Loucy (cell line): ENCODE results near the gene SENP7.
"Not testable (repeated sequence)": the region's sequence is repeated elsewhere in the genome, so short reads cannot be mapped to it uniquely, and the experiment has no call there.

ENCODE experiments used
- H2AFZ ChIP-seq: fragments of 200-600 bp; sonication (generic); 2 replicates; pipeline ENCODE4 v1.6.0; 2016; ENCODE audit warnings: antibody characterized with exemption, mild to moderate bottlenecking, low read length, moderate library complexity
- H3F3A ChIP-seq: fragments of 200-600 bp; 2 replicates; pipeline ENCODE4 v1.6.0; 2016; ENCODE audit warnings: antibody characterized with exemption, low read depth, mild to moderate bottlenecking
- H3K27me3 ChIP-seq: fragments of 200-600 bp; sonication (generic); 2 replicates; pipeline ENCODE4 v1.6.1; 2014; ENCODE audit warnings: low read length, mild to moderate bottlenecking; ENCODE audit not compliant: insufficient read depth, poor library complexity, severe bottlenecking
- H3K36me3 ChIP-seq: fragments of 200-600 bp; sonication (generic); 2 replicates; pipeline ENCODE4 v1.6.1; 2016; ENCODE audit warnings: low read length; ENCODE audit not compliant: insufficient read depth
- H3K4me1 ChIP-seq: fragments of 200-600 bp; sonication (generic); 2 replicates; pipeline ENCODE4 v1.5.1; 2014; ENCODE audit warnings: low read length, mild to moderate bottlenecking; ENCODE audit not compliant: insufficient read depth, poor library complexity, severe bottlenecking
- H3K4me2 ChIP-seq: fragments of 200-600 bp; sonication (generic); 2 replicates; pipeline ENCODE4 v1.6.0; 2014; ENCODE audit warnings: antibody characterized with exemption, low read length, low read depth, mild to moderate bottlenecking; ENCODE audit not compliant: poor library complexity, severe bottlenecking
- H3K4me3 ChIP-seq: fragments of 200-600 bp; sonication (generic); 2 replicates; pipeline ENCODE4 v1.5.1; 2014; ENCODE audit warnings: low read length, mild to moderate bottlenecking, mixed read lengths; ENCODE audit not compliant: poor library complexity, severe bottlenecking
- H3K79me2 ChIP-seq: fragments of 200-600 bp; sonication (generic); 2 replicates; pipeline ENCODE4 v1.6.1; 2014; ENCODE audit warnings: low read length; ENCODE audit not compliant: insufficient read depth
- H3K9ac ChIP-seq: fragments of 200-600 bp; sonication (generic); 2 replicates; pipeline ENCODE4 v1.6.0; 2014; ENCODE audit warnings: mild to moderate bottlenecking, low read depth, low read length, moderate library complexity; ENCODE audit not compliant: poor library complexity, severe bottlenecking
- H3K9me2 ChIP-seq: fragments of 200-600 bp; sonication (generic); replicated peaks from 2 replicates; pipeline ENCODE4 v1.6.1; 2016; ENCODE audit warnings: low read depth, low read length, mixed read lengths
- H3K9me3 ChIP-seq: fragments of 200-600 bp; sonication (generic); 2 replicates; pipeline ENCODE4 v1.6.1; 2014; ENCODE audit warnings: mild to moderate bottlenecking, antibody characterized with exemption, low read length, low read depth; ENCODE audit not compliant: insufficient read depth
- H4K20me1 ChIP-seq: fragments of 200-600 bp; sonication (generic); 2 replicates; pipeline ENCODE4 v1.6.0; 2014; ENCODE audit warnings: antibody characterized with exemption, low read length, mild to moderate bottlenecking; ENCODE audit not compliant: insufficient read depth, poor library complexity, severe bottlenecking
- EZH2phosphoT487 ChIP-seq: fragments of 200-600 bp; IDR thresholded peaks from 2 replicates; pipeline ENCODE4 v1.6.1; 2018; ENCODE audit warnings: antibody characterized with exemption, mild to moderate bottlenecking, moderate library complexity, borderline replicate concordance
- TF ChIP-seq, protein P1 (sequence below): fragments of 200-600 bp; sonication (generic); conservative IDR thresholded peaks from 2 replicates; pipeline ENCODE4 v1.5.1; 2014; ENCODE audit warnings: mild to moderate bottlenecking, antibody characterized with exemption, low read length

SENP7 gene

DNA sequence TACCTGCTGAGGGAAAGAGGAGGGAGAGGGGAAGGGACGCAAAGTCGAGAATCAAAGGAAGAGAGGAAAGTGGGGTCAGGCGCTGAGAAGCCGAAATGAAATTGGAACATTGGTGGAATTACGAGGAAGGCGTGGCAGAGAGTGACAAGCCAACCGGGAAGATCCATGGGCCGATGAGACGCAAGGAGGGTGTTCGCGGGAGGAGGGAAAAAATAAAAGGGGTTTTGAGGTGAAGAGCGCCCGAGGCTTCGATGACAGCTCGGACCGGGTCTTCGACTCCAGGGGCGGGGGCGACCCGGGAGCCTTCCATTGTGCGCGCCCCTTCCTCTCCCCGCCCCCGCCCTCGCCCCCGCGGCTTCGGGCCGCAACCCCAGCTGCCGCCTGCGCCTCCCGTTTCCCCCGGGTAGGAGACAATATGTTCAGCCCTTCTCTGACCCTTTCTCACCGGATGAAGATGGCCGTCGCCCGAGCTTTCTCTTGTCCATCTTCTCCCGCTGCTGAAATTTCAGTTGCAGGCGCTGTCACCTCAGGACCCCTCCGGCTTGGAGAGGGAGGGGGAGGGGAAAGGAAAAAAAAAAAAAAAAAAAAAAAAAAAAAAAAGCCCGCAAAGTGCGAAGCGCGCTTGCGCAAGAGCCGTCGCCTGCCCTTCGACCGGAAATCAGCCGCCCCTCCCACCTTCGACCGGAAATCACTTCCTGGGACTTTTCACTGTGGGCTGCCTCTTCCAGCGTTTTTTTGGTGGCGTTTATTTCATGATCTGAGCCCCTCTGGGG is at the start of gene SENP7:
SENP7 (minus strand) TSS at position 567 of the 773 bp plus-strand sequence; CDS start at position 485, 82 bp downstream.
- peak within 1 kb of the TSS; percentile 88 for H3K4me3 ChIP-seq
- H2AFZ ChIP-seq: peak within 1 kb of the TSS; percentile 85
- no peaks in the 10 kb centered on the region; the same call in 1 of the 2 replicates for H3F3A ChIP-seq
- no peaks in the 10 kb centered on the region for H3K36me3 ChIP-seq
- no peaks in the 10 kb centered on the region for H3K9me3 ChIP-seq
- TF ChIP-seq, protein P1, sequence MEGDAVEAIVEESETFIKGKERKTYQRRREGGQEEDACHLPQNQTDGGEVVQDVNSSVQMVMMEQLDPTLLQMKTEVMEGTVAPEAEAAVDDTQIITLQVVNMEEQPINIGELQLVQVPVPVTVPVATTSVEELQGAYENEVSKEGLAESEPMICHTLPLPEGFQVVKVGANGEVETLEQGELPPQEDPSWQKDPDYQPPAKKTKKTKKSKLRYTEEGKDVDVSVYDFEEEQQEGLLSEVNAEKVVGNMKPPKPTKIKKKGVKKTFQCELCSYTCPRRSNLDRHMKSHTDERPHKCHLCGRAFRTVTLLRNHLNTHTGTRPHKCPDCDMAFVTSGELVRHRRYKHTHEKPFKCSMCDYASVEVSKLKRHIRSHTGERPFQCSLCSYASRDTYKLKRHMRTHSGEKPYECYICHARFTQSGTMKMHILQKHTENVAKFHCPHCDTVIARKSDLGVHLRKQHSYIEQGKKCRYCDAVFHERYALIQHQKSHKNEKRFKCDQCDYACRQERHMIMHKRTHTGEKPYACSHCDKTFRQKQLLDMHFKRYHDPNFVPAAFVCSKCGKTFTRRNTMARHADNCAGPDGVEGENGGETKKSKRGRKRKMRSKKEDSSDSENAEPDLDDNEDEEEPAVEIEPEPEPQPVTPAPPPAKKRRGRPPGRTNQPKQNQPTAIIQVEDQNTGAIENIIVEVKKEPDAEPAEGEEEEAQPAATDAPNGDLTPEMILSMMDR: no peak
- no peak for TF ChIP-seq EZH2phosphoT487
- peaks cover 25% of the 10 kb centered on the region for H4K20me1 ChIP-seq
- H3K4me1 ChIP-seq: peaks cover 47% of the 10 kb centered on the region
- H3K4me2 ChIP-seq: peak within 1 kb of the TSS; percentile 86
- no peaks in the 10 kb centered on the region for H3K9me2 ChIP-seq
- peak within 1 kb of the TSS; percentile 92 for H3K9ac ChIP-seq
- H3K27me3 ChIP-seq: no peaks in the 10 kb centered on the region
- peaks cover 51% of the 10 kb centered on the region for H3K79me2 ChIP-seq

GRCh38 chr3:101561630-101562328 is 48.8 kb upstream of the SENP7 start, which contains the start of gene TRMT10C:
TSS of gene TRMT10C (plus strand) at chr3:101561868. CDS start at chr3:101564782, 2,914 bp downstream.
- Histone ChIP-seq H3K27me3 (peaks cover 33% of the 10 kb centered on the region), H4K20me1 (peaks cover 42% of the 10 kb centered on the region), H3K36me3 (peaks cover 20% of the 10 kb centered on the region; the same call in 1 of the 2 replicates), H3K9ac (peak within 1 kb of the TSS; percentile 88), H3K4me2 (peak within 1 kb of the TSS; percentile 83), H3F3A (no peaks in the 10 kb centered on the region), H3K79me2 (peaks cover 53% of the 10 kb centered on the region), H3K4me3 (peak within 1 kb of the TSS; percentile 87), H3K4me1 (peaks cover 11% of the 10 kb centered on the region), H3K9me3 (no peaks in the 10 kb centered on the region), H2AFZ (peak within 1 kb of the TSS; percentile 74), H3K9me2 (no peaks in the 10 kb centered on the region)
- TF ChIP-seq, protein P1: no peak
- no peak for TF ChIP-seq EZH2phosphoT487

DNA sequence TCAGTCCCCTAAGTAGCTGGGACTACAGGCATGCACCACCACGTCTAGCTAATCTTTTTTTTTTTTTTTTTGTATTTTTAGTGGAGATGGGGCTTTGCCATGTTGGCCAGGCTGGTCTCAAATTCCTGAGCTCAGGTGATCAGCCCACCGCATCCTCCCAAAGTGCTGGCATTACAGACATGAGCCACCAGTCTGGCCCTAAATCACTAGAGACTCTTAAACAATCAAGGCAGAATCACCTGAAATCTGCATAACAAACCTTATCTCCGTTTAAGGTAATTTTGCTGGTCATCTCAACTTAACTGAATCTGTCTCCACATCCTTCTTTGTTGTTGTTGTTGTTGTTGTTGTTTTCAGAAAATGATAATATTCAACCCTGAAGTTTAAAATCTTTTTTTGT is 43.1 kb upstream of the SENP7 start:
- TF ChIP-seq, protein P1: no peak
- no peak for TF ChIP-seq EZH2phosphoT487
- no peaks in the 10 kb centered on the region for H3F3A ChIP-seq
- H4K20me1 ChIP-seq: no peaks in the 10 kb centered on the region
- H3K4me2 ChIP-seq: no peak overlapping the region
- no peak overlapping the region for H3K9ac ChIP-seq
- no peaks in the 10 kb centered on the region for H3K79me2 ChIP-seq
- no peaks in the 10 kb centered on the region for H3K9me3 ChIP-seq
- H3K36me3 ChIP-seq: no peaks in the 10 kb centered on the region
- no peaks in the 10 kb centered on the region for H3K9me2 ChIP-seq
- peaks cover 52% of the 10 kb centered on the region for H3K27me3 ChIP-seq
- no peaks in the 10 kb centered on the region for H3K4me1 ChIP-seq
- no peak overlapping the region for H2AFZ ChIP-seq
- no peak overlapping the region for H3K4me3 ChIP-seq

GRCh38 chr3:101553381-101553780 is 40.4 kb upstream of the SENP7 start:
- peaks cover 34% of the 10 kb centered on the region for H3K27me3 ChIP-seq
- not testable (repeated sequence) for H3K9me2 ChIP-seq, H3K36me3 ChIP-seq, H3K79me2 ChIP-seq, H2AFZ ChIP-seq, H3K9me3 ChIP-seq, H3K4me1 ChIP-seq, H3K9ac ChIP-seq, H4K20me1 ChIP-seq, H3K4me3 ChIP-seq, H3K4me2 ChIP-seq, H3F3A ChIP-seq
